Measurements from ENCODE around the gene ZNF664. TPM values are rescaled to one million over a fixed set of nuclear protein-coding genes. Genes with fewer than 3 reads are reported as not detected.
"Not testable (repeated sequence)": the region's sequence is repeated elsewhere in the genome, so short reads cannot be mapped to it uniquely, and the experiment has no call there.

ZNF664 gene
- total RNA-seq, 8 experiments from 2014 or later, result 81.1 to 151 (median 116) TPM

DNA sequence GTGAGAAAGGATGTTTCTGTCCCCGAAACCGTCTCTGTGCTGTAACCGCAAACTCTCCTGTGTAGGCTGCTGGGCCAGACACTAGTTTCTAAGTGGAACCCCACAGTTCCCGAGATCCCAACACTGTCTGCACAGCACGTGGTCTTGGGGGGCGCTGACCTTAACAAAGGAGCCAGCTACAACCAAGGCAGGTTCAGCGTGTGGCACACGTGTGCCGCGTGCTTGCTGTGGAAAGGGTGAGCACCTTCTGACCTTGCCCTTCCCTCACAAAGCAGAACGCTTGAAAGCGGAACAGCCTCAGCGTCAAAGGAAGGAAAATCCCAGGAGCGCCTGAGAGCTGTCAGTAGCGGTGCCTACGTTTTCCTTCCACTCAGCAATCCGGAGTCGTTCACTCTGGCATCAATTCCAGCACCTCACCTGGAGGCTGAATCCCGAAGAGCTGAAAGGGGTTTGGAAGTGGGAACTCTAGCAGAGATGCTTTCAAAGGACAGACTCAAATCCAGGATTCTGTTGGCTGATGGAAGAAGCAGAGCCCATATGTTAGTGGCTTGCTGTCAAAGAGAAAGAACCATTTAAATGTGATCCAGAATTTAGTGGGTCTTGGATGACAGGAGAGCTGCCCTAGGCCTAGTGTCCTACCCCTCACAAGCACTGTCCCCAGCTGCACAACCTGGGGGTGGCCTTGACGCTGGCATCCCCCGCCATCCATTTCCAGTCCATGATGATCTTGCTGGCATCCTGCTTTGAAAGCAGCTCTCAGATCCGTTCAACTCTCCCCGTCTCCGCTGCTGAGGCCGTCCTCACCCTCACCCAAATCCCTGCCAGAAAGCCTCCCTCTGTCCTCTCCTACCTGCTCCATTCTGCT lies 27.5 kb upstream of the ZNF664 start:
- Histone ChIP-seq H3K27ac (no peak overlapping the region), H3K4me1 (replicated peaks in 1 of 2) (peaks cover 37 to 40% of the 10 kb centered on the region in 2 donors), H3K4me3 (no peak overlapping the region)
- no peak for ATAC-seq (replicated peaks in 6 of 8)
- WGBS, 10 experiments, result 73 to 91% (median 86%) methylated on average over 4 to 12 of the region's 25 CpGs; no CpG with 5 or more reads in 3 of the 10 experiments
- in situ Hi-C loops (cut with MboI; ENCODE audit: low pct_unique_long_range_greater_than_20kb in 2 of 9, low sequenced_read_pairs in 9 of 9, unreplicated experiment in 9 of 9), result no loop called here

DNA sequence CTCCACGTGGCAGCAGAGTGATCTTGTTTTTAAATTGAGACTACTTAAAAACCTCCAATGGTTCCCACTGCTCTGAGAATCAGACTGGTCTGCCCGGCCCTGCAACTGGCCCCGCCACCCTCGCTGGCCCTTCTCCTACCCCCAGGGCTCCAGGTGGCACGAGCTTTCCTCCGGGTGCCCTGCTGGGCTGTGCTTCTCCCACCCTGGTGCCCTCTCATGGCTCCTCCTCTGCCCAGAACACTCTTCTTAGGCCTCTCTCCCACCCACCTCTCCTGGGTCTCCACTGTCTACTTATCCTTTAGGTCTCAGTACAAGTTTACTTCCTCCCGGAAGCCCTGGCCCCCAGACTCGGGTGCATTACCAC lies 26.9 kb upstream of the ZNF664 start:
- no peak overlapping the region for H3K4me3 ChIP-seq
- in situ Hi-C loops (cut with MboI; ENCODE audit: low pct_unique_long_range_greater_than_20kb in 2 of 9, low sequenced_read_pairs in 9 of 9, unreplicated experiment in 9 of 9), result no loop called here
- ATAC-seq (replicated peaks in 6 of 8), result no peak
- H3K4me1 ChIP-seq (replicated peaks in 1 of 2), result peaks cover 43 to 46% of the 10 kb centered on the region in 2 donors
- WGBS, 10 experiments, result 20 to 100% (median 80%) methylated on average over 1 to 6 of the region's 8 CpGs; no CpG with 5 or more reads in 5 of the 10 experiments
- peak overlapping the region in 1 of 2 donors; percentile 83 for H3K27ac ChIP-seq

DNA sequence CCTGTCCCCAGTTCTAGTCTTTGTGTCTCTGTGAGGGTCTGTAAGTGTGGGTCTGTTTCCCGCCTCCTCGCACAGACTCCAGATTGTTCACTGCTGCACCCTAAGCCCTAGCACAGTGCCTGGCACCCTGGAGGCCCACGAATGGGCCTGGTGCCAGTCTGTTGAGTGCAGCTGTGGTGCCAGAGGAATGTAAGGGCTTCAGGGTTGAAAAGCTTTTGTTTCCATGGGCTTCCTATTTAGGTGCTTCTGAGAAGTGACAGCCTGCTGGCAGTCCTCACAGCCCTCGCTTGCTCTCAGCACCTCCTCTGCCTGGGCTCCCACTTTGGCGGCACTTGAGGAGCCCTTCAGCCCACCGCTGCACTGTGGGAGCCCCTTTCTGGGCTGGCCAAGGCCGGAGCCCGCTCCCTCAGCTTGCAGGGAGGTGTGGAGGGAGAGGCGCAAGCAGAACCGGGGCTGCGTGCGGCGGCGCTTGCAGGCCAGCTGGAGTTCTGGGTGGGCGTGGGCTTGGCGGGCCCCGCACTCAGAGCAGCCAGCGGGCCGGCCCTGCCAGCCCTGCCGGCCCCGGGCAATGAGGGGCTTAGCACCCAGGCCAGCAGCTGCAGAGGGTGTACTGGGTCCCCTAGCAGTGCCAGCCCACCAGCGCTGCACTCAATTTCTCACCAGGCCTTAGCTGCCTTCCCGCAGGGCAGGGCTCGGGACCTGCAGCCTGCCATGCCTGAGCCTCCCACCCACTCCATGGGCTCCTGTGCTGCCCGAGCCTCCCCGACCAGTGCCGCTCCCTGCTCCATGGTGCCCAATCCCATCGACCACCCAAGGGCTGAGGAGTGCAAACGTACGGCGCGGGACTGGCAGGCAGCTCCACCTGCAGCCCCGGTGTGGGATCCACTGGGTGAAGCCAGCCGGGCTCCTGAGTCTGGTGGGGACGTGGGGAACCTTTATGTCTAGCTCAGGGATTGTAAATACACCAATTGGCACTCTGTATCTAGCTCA lies 26.2 kb upstream of the ZNF664 start:
- WGBS, 10 experiments, result 40 to 100% (median 96%) methylated on average over 1 to 4 of the region's 35 CpGs; no CpG with 5 or more reads in 6 of the 10 experiments
- H3K27ac ChIP-seq, result peak overlapping the region; percentile 83 to 96
- H3K4me3 ChIP-seq; in situ Hi-C loops (cut with MboI; ENCODE audit: low pct_unique_long_range_greater_than_20kb in 2 of 9, low sequenced_read_pairs in 9 of 9, unreplicated experiment in 9 of 9); ATAC-seq (replicated peaks in 6 of 8): not testable (repeated sequence)
- H3K4me1 ChIP-seq (replicated peaks in 1 of 2), result peaks cover 47 to 49% of the 10 kb centered on the region in 2 donors

DNA sequence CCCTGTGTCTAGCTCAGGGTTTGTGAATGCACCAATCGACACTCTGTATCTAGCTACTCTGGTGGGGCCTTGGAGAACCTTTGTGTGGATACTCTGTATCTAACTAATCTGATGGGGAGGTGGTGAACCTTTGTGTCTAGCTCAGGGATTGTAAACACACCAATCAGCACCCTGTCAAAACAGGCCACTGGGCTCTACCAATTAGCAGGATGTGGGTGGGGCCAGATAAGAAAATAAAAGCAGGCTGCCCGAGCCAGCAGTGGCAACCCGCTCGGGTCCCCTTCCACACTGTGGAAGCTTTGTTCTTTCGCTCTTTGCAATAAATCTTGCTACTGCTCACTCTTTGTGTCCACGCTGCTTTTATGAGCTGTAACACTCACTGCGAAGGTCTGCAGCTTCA lies 25.5 kb upstream of the ZNF664 start:
- Histone ChIP-seq H3K27ac (peak overlapping the region; percentile 91 to 96), H3K4me1 (replicated peaks in 1 of 2) (peaks cover 47 to 55% of the 10 kb centered on the region in 2 donors), H3K4me3 (peak overlapping the region in 1 of 5 donors; percentile 1)
- WGBS, 10 experiments, result 100% methylated on average over 2 of the region's 7 CpGs; no CpG with 5 or more reads in 9 of the 10 experiments
- in situ Hi-C loops (cut with MboI; ENCODE audit: low pct_unique_long_range_greater_than_20kb in 2 of 9, low sequenced_read_pairs in 9 of 9, unreplicated experiment in 9 of 9); ATAC-seq (replicated peaks in 6 of 8): not testable (repeated sequence)

DNA sequence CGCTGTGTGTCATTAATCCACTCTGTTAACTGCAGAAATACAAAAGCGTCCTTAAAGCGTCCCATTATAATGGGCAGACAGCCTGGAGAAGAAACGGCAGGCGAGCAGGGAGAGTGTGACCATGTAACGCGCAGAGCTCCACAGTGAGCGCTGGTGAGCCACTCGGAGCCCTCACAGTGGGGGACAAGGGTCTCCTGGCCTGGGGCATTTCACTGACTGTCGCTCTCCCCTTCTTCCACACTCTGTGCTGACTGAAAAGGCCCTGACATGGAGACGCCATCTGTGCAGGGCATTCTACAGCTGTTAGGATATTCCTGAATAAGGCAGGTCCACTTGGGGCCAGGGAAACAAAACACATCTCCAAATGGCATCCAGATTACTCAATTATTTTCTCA lies 24.6 kb upstream of the ZNF664 start:
- H3K4me3 ChIP-seq, result peak overlapping the region in 3 of 5 donors; percentile 1 to 7 (median 3)
- peak overlapping the region; percentile 91 to 96 for H3K27ac ChIP-seq
- WGBS, 10 experiments, result 7 to 100% (median 81%) methylated on average over 1 to 10 of the region's 11 CpGs; no CpG with 5 or more reads in 2 of the 10 experiments
- H3K4me1 ChIP-seq (replicated peaks in 1 of 2), result peaks cover 47 to 55% of the 10 kb centered on the region in 2 donors
- peak in 5 of 8 experiments; percentile 57 to 84 (median 75) for ATAC-seq (replicated peaks in 6 of 8)
- in situ Hi-C loops (cut with MboI; ENCODE audit: low pct_unique_long_range_greater_than_20kb in 2 of 9, low sequenced_read_pairs in 9 of 9, unreplicated experiment in 9 of 9), result no loop called here

DNA sequence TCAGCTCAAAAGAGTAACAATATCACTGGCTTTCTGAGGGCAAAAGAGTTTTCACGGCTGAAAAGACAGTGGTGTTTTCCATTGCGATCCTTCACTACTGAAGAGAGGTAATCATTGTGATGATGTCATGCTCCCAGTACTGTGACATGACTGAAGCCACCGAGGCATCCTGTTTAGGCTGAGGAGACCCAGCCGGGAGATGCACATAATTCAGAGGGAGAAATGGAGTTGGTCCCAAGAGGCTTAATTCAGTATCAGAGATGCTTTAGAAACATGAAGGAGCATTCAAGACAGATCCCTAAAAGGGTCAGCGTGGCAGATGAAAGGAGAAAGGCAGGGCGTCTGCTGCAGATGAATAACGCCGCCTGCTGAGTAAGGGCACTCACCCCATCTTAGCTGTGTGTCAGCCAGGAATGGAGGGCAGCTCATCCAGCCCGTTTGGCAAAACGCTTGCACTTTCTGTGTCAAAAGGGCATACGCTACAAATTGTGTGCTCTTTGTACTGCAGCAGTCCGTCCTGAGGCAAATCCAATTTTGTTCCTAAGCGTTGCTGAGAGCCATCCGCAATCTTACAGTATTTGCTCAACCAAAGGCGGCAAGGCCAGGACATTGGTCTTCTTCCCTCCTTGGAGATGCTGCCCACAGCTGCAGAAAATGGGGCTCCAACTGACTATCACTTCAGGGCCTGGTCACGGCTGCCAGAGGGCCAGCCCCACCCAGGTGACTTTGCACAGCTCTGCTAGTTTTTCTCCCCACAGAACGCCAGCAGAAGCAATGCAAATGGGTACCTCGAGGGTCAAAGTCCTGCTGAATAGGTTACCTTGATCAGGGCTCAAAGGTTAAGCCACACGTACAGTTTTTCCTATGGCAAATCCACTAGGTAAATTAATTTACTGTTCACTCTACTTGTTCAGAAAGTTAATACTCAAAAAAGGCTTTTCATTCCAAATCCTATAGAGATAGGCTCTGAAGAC lies 23.9 kb upstream of the ZNF664 start:
- Histone ChIP-seq H3K27ac (peak overlapping the region; percentile 91 to 96), H3K4me3 (peak overlapping the region in 3 of 5 donors; percentile 1 to 7 (median 3)), H3K4me1 (replicated peaks in 1 of 2) (peaks cover 47 to 55% of the 10 kb centered on the region in 2 donors)
- 20 to 100% (median 42%) methylated on average over 1 to 9 of the region's 19 CpGs for WGBS, 10 experiments
- in situ Hi-C loops (cut with MboI; ENCODE audit: low pct_unique_long_range_greater_than_20kb in 2 of 9, low sequenced_read_pairs in 9 of 9, unreplicated experiment in 9 of 9), result no loop called here
- ATAC-seq (replicated peaks in 6 of 8), result peak in 5 of 8 experiments; percentile 79 to 87 (median 83)

DNA sequence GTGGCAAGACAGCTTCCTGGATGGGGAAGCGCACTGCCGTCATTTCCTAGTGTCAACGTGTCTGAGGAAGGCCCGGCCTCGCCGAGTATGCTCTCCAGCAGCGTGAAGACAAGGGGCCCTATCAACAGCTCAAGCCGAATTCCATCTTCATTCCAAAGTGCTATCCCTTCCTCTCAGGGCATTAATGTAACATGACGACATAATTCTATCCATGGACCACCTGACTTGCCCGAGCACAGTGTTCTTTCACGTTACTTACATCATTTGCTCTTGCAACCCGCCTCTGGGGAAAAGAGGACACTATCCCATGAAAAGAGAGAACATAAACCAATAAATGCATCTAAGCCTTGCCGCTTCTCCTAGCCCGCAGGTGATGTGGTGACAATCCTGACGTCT lies 23.2 kb upstream of the ZNF664 start:
- H3K4me1 ChIP-seq (replicated peaks in 1 of 2), result peaks cover 47 to 55% of the 10 kb centered on the region in 2 donors
- WGBS, 10 experiments, result 69 to 93% (median 86%) methylated on average over 2 to 13 of the region's 15 CpGs; no CpG with 5 or more reads in 3 of the 10 experiments
- in situ Hi-C loops (cut with MboI; ENCODE audit: low pct_unique_long_range_greater_than_20kb in 2 of 9, low sequenced_read_pairs in 9 of 9, unreplicated experiment in 9 of 9), result no loop called here
- no peak overlapping the region for H3K4me3 ChIP-seq
- ATAC-seq (replicated peaks in 6 of 8), result peak in 4 of 8 experiments; percentile 10 to 60 (median 52)
- peak overlapping the region; percentile 91 to 96 for H3K27ac ChIP-seq

DNA sequence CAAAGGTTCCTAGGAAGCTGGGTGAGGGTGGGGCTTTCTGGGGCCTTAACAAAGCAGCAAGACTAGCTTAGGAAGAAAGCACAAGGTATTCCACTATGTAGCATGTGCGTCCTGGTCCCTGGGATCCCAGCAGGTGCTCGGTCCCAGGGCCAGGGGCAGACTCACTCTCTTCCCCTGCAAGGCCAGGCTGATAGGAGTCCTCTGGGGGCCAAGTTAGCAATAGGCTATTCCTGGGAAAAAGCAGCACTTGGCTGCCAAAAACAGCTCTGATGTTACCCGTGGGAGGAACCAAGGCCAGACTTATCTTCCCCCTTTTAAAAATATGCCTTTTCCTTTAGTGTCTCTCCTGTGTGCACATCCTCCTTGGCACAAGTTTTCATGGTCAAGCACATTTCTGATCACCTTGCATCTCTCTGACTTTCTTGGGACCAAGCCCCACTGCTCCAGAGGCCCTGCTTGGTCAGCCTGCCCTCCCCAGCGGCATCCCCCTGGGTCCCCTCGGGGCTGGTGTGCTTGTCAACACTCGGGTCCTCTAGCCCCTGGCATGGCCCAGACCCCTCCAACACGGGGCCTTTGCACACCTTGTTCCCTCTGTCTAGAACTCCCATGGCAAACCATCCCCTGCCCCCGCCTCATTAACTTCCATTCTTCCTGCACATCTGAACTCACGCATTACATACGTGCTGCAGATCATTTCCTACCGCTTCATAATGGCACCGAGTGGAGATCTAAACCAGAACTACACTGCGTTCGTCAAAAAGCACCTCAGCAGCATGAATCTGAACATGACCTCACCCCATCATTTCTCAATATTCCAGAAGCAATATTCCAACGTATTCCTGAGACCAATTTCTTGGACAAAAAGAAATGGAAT lies 22.3 kb upstream of the ZNF664 start:
- Histone ChIP-seq H3K4me1 (replicated peaks in 1 of 2) (peaks cover 47 to 55% of the 10 kb centered on the region in 2 donors), H3K27ac (peak overlapping the region; percentile 91 to 96), H3K4me3 (no peak overlapping the region)
- in situ Hi-C loops (cut with MboI; ENCODE audit: low pct_unique_long_range_greater_than_20kb in 2 of 9, low sequenced_read_pairs in 9 of 9, unreplicated experiment in 9 of 9), result no loop called here
- ATAC-seq (replicated peaks in 6 of 8), result no peak
- 70 to 95% (median 83%) methylated on average over 2 to 10 of the region's 15 CpGs; no CpG with 5 or more reads in 1 of the 10 experiments for WGBS, 10 experiments

DNA sequence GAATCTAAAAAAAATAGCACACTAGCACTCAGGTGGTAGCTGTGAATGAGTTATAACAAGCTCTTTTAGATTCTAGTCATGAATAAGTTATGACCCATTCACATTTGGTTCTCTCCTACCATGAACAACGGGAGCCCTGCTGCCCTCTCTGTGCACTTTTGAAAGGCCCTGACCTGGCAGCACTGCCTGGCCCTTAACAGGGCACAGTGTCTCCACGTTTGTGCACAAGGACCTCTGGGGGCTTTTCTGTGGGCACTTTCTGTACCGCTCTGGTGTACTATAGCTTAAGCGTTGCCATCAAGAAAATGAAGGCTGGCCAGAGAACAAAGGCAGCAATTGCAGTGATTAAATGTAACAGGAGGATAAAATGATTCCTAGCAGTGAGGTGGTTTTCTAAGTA lies 21.5 kb upstream of the ZNF664 start:
- 20 to 87% (median 61%) methylated on average over 1 to 4 of the region's 4 CpGs; no CpG with 5 or more reads in 2 of the 10 experiments for WGBS, 10 experiments
- no peak overlapping the region for H3K4me3 ChIP-seq
- peak overlapping the region in 1 of 2 donors; percentile 96 for H3K27ac ChIP-seq
- in situ Hi-C loops (cut with MboI; ENCODE audit: low pct_unique_long_range_greater_than_20kb in 2 of 9, low sequenced_read_pairs in 9 of 9, unreplicated experiment in 9 of 9), result no loop called here
- ATAC-seq (replicated peaks in 6 of 8), result no peak
- peaks cover 47 to 60% of the 10 kb centered on the region in 2 donors for H3K4me1 ChIP-seq (replicated peaks in 1 of 2)

DNA sequence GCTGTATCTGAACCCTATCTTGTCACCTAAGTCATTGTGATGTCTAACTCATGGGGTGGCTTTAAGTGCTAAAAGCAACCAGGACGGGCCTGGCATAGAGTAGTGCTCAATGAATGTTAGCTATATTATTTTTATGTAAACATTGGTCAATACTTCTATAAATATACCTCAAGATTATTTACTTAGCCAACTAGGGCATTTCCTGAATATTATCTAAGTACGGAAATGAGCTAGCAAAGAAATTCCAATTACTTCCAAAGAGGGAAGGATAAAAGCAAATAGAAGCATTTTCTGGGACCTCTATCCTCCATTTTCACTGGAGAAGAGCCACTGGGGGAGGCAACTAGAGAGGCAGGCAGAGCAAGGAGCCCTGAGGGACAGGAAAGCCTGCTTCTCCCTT lies 21.0 kb upstream of the ZNF664 start:
- peak overlapping the region in 1 of 2 donors; percentile 96 for H3K27ac ChIP-seq
- in situ Hi-C loops (cut with MboI; ENCODE audit: low pct_unique_long_range_greater_than_20kb in 2 of 9, low sequenced_read_pairs in 9 of 9, unreplicated experiment in 9 of 9), result no loop called here
- no peak for ATAC-seq (replicated peaks in 6 of 8)
- peaks cover 42 to 61% of the 10 kb centered on the region in 2 donors for H3K4me1 ChIP-seq (replicated peaks in 1 of 2)
- 39 to 100% (median 81%) methylated on average over 1 to 2 of the region's 2 CpGs; no CpG with 5 or more reads in 3 of the 10 experiments for WGBS, 10 experiments
- H3K4me3 ChIP-seq, result no peak overlapping the region

DNA sequence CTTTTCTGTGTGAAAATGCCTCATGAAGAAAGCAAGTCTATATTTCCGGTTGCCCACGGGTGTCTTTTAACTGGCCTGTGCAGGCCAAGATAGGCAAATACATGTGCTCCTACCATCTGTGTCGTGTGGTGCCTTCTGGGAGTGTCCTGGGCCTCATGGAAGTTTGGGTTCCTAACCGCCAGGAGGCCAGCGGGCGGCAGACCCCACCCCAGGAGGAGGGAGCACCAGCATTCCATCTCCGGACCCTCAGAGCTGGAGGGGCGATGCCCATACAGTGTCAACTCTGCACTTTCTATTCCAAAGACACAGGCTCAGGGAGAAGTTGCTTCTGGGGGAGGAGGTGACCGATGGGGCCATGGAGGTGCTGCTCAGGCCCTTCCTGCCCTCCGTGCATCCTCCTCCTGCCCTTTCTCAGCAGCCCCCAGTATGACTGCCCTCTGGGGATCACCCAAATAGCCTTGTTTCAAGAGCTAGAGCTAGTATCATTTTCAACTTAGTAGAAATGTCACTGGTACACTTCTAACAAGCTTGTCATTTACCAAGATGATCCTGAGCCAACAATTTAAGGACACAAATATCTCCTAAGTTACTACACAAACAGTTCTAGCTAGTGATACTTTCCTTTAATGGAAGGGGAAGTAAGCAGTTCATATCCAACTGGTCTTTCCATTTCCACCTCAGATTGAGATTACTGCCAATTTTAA lies 18.2 kb upstream of the ZNF664 start:
- Histone ChIP-seq H3K4me3 (no peak overlapping the region), H3K4me1 (replicated peaks in 1 of 2) (peaks cover 15 to 33% of the 10 kb centered on the region in 2 donors), H3K27ac (no peak overlapping the region)
- no peak for ATAC-seq (replicated peaks in 6 of 8)
- in situ Hi-C loops (cut with MboI; ENCODE audit: low pct_unique_long_range_greater_than_20kb in 2 of 9, low sequenced_read_pairs in 9 of 9, unreplicated experiment in 9 of 9), result no loop called here
- WGBS, 10 experiments, result 60 to 100% (median 83%) methylated on average over 1 to 10 of the region's 10 CpGs

All from motor neuron (in vitro differentiated cells).